Measurements from ENCODE around the gene FIBCD1. TPM values are rescaled to one million over a fixed set of nuclear protein-coding genes. Genes with fewer than 3 reads are reported as not detected.
"Not testable (repeated sequence)": the region's sequence is repeated elsewhere in the genome, so short reads cannot be mapped to it uniquely, and the experiment has no call there.

Gene FIBCD1
- total RNA-seq, 1 donor from 2014 or later: under 0.01 TPM

- no peak for DNase-seq
Measured at GRCh38 chr9:130921300-130921988, 17.6 kb downstream of the FIBCD1 start.

GRCh38 chr9:130920762-130921299 lies 18.2 kb downstream of the FIBCD1 start:
- no peak for DNase-seq

- DNase-seq: no peak
Measured at GRCh38 chr9:130920233-130920632, 18.8 kb downstream of the FIBCD1 start.

GRCh38 chr9:130919559-130920145 lies 19.4 kb downstream of the FIBCD1 start:
- no peak for DNase-seq

GRCh38 chr9:130918826-130919558 lies 20.1 kb downstream of the FIBCD1 start:
- DNase-seq: no peak

- no peak for DNase-seq
Measured at GRCh38 chr9:130918101-130918825, 20.8 kb downstream of the FIBCD1 start.

- DNase-seq: no peak
Measured at GRCh38 chr9:130917168-130917960, 21.7 kb downstream of the FIBCD1 start.

GRCh38 chr9:130915096-130915447 lies 24.0 kb downstream of the FIBCD1 start:
- DNase-seq: no peak

- DNase-seq: no peak
Measured at GRCh38 chr9:130914417-130915095, 24.5 kb downstream of the FIBCD1 start.

GRCh38 chr9:130913599-130914416 lies 25.2 kb downstream of the FIBCD1 start:
- no peak for DNase-seq

- DNase-seq: peak; percentile 55
Measured at GRCh38 chr9:130912932-130913598, 26.0 kb downstream of the FIBCD1 start.

- no peak for DNase-seq
Measured at GRCh38 chr9:130911254-130912049, 27.6 kb downstream of the FIBCD1 start.

- DNase-seq: not testable (repeated sequence)
Measured at GRCh38 chr9:130910670-130911069, 28.4 kb downstream of the FIBCD1 start.

GRCh38 chr9:130910041-130910440 lies 29.0 kb downstream of the FIBCD1 start:
- DNase-seq: not testable (repeated sequence)

- DNase-seq: no peak
Measured at GRCh38 chr9:130908878-130909355, 30.1 kb downstream of the FIBCD1 start.

GRCh38 chr9:130908146-130908877 lies 30.7 kb downstream of the FIBCD1 start:
- no peak for DNase-seq

GRCh38 chr9:130906735-130907416 lies 32.2 kb downstream of the FIBCD1 start:
- no peak for DNase-seq
